Measurements from ENCODE around the gene SPAG17.

SPAG17 gene

DNA sequence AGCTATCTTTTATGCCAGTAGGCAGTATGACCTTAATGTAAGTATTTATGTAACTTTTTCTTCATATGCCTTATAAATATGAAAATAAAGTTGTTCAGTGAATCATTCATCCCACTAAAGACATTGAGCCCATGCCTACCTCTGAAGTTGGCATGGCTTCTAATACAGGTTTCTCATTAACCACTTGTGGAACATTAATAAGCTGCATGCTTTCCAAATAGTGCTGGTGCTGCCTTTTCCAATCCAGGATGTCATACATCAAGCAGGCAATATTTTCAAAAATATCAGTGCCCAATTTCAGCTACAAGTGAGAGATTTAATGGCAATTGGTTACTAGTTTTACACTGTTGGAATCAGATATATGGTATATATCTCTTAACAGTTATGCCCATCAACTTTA lies 92.0 kb downstream of the SPAG17 start:
- H3K36me3 ChIP-seq (ENCODE audit: control insufficient read depth, insufficient read depth, low read length) = no peaks in the 10 kb centered on the region
- H3K4me1 ChIP-seq (ENCODE audit: control insufficient read depth, insufficient read depth, low read length) = no peaks in the 10 kb centered on the region
- no peaks in the 10 kb centered on the region for H3K9me3 ChIP-seq (ENCODE audit: control insufficient read depth, insufficient read depth, low read length)
- H3K9ac ChIP-seq (ENCODE audit: low read depth, low read length) = no peak overlapping the region
- no peaks in the 10 kb centered on the region for H3K27me3 ChIP-seq (ENCODE audit: control insufficient read depth, insufficient read depth, low read length)
- no peak overlapping the region for H3K4me3 ChIP-seq (ENCODE audit: low read depth, low read length)

- Histone ChIP-seq H3K4me3 (ENCODE audit: low read depth, low read length) (no peak overlapping the region), H3K36me3 (ENCODE audit: control insufficient read depth, insufficient read depth, low read length) (no peaks in the 10 kb centered on the region), H3K9ac (ENCODE audit: low read depth, low read length) (no peak overlapping the region), H3K9me3 (ENCODE audit: control insufficient read depth, insufficient read depth, low read length) (no peaks in the 10 kb centered on the region), H3K4me1 (ENCODE audit: control insufficient read depth, insufficient read depth, low read length) (no peaks in the 10 kb centered on the region), H3K27me3 (ENCODE audit: control insufficient read depth, insufficient read depth, low read length) (no peaks in the 10 kb centered on the region)
Observed at GRCh38 chr1:118090130-118090529, 94.9 kb downstream of the SPAG17 start.

DNA sequence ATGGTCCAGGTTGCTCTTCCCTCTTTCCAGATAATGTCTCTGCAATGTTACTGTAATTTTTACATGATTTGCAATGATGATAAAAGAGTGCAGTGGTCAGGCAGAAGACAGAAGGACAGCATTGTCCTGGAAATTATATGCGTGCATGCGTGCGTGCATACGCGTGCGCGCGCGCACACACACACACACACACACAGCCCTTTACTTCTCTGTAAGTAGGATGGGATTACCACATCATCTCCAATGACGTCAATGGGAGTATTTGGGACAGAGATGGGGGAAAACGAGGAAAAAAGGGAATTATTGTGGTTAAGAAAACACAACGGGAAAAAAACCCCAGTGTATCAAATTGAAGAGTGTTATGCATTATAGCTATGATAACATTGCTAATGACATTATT lies 99.7 kb downstream of the SPAG17 start:
- no peak overlapping the region for H3K9ac ChIP-seq (ENCODE audit: low read depth, low read length)
- H3K4me1 ChIP-seq (ENCODE audit: control insufficient read depth, insufficient read depth, low read length) = no peaks in the 10 kb centered on the region
- H3K4me3 ChIP-seq (ENCODE audit: low read depth, low read length) = no peak overlapping the region
- no peaks in the 10 kb centered on the region for H3K27me3 ChIP-seq (ENCODE audit: control insufficient read depth, insufficient read depth, low read length)
- no peaks in the 10 kb centered on the region for H3K36me3 ChIP-seq (ENCODE audit: control insufficient read depth, insufficient read depth, low read length)
- H3K9me3 ChIP-seq (ENCODE audit: control insufficient read depth, insufficient read depth, low read length) = no peaks in the 10 kb centered on the region

- H3K36me3 ChIP-seq (ENCODE audit: control insufficient read depth, insufficient read depth, low read length) = no peaks in the 10 kb centered on the region
- H3K4me3 ChIP-seq (ENCODE audit: low read depth, low read length) = no peak overlapping the region
- H3K27me3 ChIP-seq (ENCODE audit: control insufficient read depth, insufficient read depth, low read length) = no peaks in the 10 kb centered on the region
- no peaks in the 10 kb centered on the region for H3K4me1 ChIP-seq (ENCODE audit: control insufficient read depth, insufficient read depth, low read length)
- no peak overlapping the region for H3K9ac ChIP-seq (ENCODE audit: low read depth, low read length)
- no peaks in the 10 kb centered on the region for H3K9me3 ChIP-seq (ENCODE audit: control insufficient read depth, insufficient read depth, low read length)
Observed at GRCh38 chr1:118084400-118084799, 100.6 kb downstream of the SPAG17 start.

DNA sequence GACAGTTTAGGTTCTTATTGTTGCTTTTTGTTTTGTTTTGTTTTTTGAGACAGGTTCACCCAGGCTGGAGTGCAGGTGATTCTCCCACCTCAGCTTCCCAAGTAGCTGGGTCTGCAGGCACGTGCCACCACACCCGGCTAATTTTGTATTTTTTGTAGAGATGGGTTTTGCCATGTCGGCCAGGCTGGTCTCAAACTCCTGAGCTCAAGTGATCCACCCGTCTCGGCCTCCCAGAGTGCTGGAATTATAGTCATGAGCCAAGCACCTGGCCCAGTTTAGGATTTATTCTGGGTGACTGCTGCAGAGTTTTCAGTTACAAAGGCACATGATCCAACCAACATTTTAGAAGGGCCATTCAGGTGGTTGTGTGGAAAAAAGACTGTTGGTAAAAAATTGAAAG lies 102.0 kb downstream of the SPAG17 start:
- Histone ChIP-seq H3K4me1 (ENCODE audit: control insufficient read depth, insufficient read depth, low read length) (no peaks in the 10 kb centered on the region), H3K4me3 (ENCODE audit: low read depth, low read length) (no peak overlapping the region), H3K27me3 (ENCODE audit: control insufficient read depth, insufficient read depth, low read length) (no peaks in the 10 kb centered on the region), H3K36me3 (ENCODE audit: control insufficient read depth, insufficient read depth, low read length) (no peaks in the 10 kb centered on the region), H3K9me3 (ENCODE audit: control insufficient read depth, insufficient read depth, low read length) (no peaks in the 10 kb centered on the region), H3K9ac (ENCODE audit: low read depth, low read length) (no peak overlapping the region)

GRCh38 chr1:118081387-118081786 lies 103.6 kb downstream of the SPAG17 start:
- no peaks in the 10 kb centered on the region for H3K36me3 ChIP-seq (ENCODE audit: control insufficient read depth, insufficient read depth, low read length)
- H3K9me3 ChIP-seq (ENCODE audit: control insufficient read depth, insufficient read depth, low read length) = no peaks in the 10 kb centered on the region
- no peaks in the 10 kb centered on the region for H3K27me3 ChIP-seq (ENCODE audit: control insufficient read depth, insufficient read depth, low read length)
- H3K4me1 ChIP-seq (ENCODE audit: control insufficient read depth, insufficient read depth, low read length) = peaks cover 11% of the 10 kb centered on the region
- H3K9ac ChIP-seq (ENCODE audit: low read depth, low read length) = no peak overlapping the region
- H3K4me3 ChIP-seq (ENCODE audit: low read depth, low read length) = no peak overlapping the region

GRCh38 chr1:118077331-118078045 lies 107.5 kb downstream of the SPAG17 start:
- peaks cover 14% of the 10 kb centered on the region for H3K4me1 ChIP-seq (ENCODE audit: control insufficient read depth, insufficient read depth, low read length)
- no peaks in the 10 kb centered on the region for H3K27me3 ChIP-seq (ENCODE audit: control insufficient read depth, insufficient read depth, low read length)
- H3K36me3 ChIP-seq (ENCODE audit: control insufficient read depth, insufficient read depth, low read length) = no peaks in the 10 kb centered on the region
- H3K4me3 ChIP-seq (ENCODE audit: low read depth, low read length) = no peak overlapping the region
- no peak overlapping the region for H3K9ac ChIP-seq (ENCODE audit: low read depth, low read length)
- no peaks in the 10 kb centered on the region for H3K9me3 ChIP-seq (ENCODE audit: control insufficient read depth, insufficient read depth, low read length)

DNA sequence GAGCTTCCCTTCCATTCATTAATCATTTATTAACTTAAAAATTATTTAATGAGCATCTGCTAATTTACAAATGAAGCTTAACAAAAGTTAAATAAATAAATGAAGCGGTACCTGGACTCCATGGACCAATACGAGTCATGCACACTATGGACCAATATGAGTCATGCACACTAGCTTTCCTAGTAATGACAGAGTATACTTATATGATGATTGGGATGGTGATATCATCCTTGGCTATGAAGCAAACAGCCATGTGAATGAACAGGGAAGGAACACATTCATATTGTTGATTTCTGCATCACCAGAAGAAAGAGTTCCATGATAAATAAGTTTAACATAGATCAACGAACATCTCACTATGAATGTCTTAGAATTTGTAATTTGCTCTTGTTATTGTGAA lies 109.9 kb downstream of the SPAG17 start:
- Histone ChIP-seq H3K27me3 (ENCODE audit: control insufficient read depth, insufficient read depth, low read length) (no peaks in the 10 kb centered on the region), H3K4me1 (ENCODE audit: control insufficient read depth, insufficient read depth, low read length) (peaks cover 14% of the 10 kb centered on the region)

GRCh38 chr1:118073648-118074435 lies 111.2 kb downstream of the SPAG17 start:
- Histone ChIP-seq H3K9ac (ENCODE audit: low read depth, low read length) (no peak overlapping the region), H3K4me3 (ENCODE audit: low read depth, low read length) (no peak overlapping the region)

More for the DNA sequence above, 109.9 kb downstream of the SPAG17 start:
- Histone ChIP-seq H3K9me3 (ENCODE audit: control insufficient read depth, insufficient read depth, low read length) (no peaks in the 10 kb centered on the region), H3K36me3 (ENCODE audit: control insufficient read depth, insufficient read depth, low read length) (no peaks in the 10 kb centered on the region), H3K4me3 (ENCODE audit: low read depth, low read length) (no peak overlapping the region), H3K9ac (ENCODE audit: low read depth, low read length) (no peak overlapping the region)

GRCh38 chr1:118049981-118050380 lies 135.0 kb downstream of the SPAG17 start:
- Histone ChIP-seq H3K27me3 (ENCODE audit: control insufficient read depth, insufficient read depth, low read length) (no peaks in the 10 kb centered on the region), H3K36me3 (ENCODE audit: control insufficient read depth, insufficient read depth, low read length) (no peaks in the 10 kb centered on the region), H3K4me1 (ENCODE audit: control insufficient read depth, insufficient read depth, low read length) (no peaks in the 10 kb centered on the region), H3K9me3 (ENCODE audit: control insufficient read depth, insufficient read depth, low read length) (no peaks in the 10 kb centered on the region), H3K4me3 (ENCODE audit: low read depth, low read length) (no peak overlapping the region), H3K9ac (ENCODE audit: low read depth, low read length) (no peak overlapping the region)

More at GRCh38 chr1:118073648-118074435, 111.2 kb downstream of the SPAG17 start:
- Histone ChIP-seq H3K4me1 (ENCODE audit: control insufficient read depth, insufficient read depth, low read length) (peaks cover 14% of the 10 kb centered on the region), H3K36me3 (ENCODE audit: control insufficient read depth, insufficient read depth, low read length) (no peaks in the 10 kb centered on the region), H3K27me3 (ENCODE audit: control insufficient read depth, insufficient read depth, low read length) (no peaks in the 10 kb centered on the region), H3K9me3 (ENCODE audit: control insufficient read depth, insufficient read depth, low read length) (no peaks in the 10 kb centered on the region)

DNA sequence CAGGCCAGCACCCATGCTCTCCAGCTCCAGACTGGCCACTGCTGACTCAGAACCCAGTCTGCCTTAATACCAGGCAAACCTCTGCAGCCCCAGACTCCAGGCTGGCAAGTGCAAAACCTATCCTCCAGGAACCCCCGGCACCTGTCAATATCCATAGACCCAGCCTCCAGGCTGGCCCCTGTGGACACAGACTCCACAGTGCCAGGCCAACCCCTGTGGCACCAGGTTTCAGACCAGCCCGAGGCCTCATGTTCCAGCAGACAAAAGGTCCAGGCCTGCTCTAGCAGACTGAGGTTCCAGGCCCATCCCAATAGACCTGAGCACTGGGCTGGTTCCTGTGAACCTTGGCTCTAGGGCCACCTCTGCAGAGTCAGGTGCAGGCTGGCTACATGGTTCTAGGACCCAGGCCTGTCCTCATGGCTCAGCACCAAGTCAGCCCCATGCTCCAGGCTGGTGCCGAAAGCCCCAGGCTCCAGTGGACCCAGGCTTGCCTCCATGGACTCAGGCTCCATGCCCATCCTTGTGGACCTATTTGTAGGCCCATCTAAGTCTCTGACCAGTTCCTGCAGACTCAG lies 137.3 kb downstream of the SPAG17 start:
- H3K36me3 ChIP-seq (ENCODE audit: control insufficient read depth, insufficient read depth, low read length) = no peaks in the 10 kb centered on the region
- no peaks in the 10 kb centered on the region for H3K4me1 ChIP-seq (ENCODE audit: control insufficient read depth, insufficient read depth, low read length)
- H3K27me3 ChIP-seq (ENCODE audit: control insufficient read depth, insufficient read depth, low read length) = no peaks in the 10 kb centered on the region
- no peak overlapping the region for H3K4me3 ChIP-seq (ENCODE audit: low read depth, low read length)
- no peaks in the 10 kb centered on the region for H3K9me3 ChIP-seq (ENCODE audit: control insufficient read depth, insufficient read depth, low read length)
- no peak overlapping the region for H3K9ac ChIP-seq (ENCODE audit: low read depth, low read length)

Data from iPS-15b (cell line).